ENCODE data around the gene SNX5.

The SNX5 gene

GRCh38 chr20:17959257-17959627, 9.4 kb downstream of the SNX5 start:
- DNase-seq: no peak

GRCh38 chr20:17958373-17959256, 10.0 kb downstream of the SNX5 start:
- DNase-seq: no peak

- DNase-seq: no peak
Observed at GRCh38 chr20:17957505-17958363, 10.9 kb downstream of the SNX5 start.

GRCh38 chr20:17956099-17956685, 12.4 kb downstream of the SNX5 start:
- no peak for DNase-seq

- no peak for DNase-seq
Observed at GRCh38 chr20:17955302-17955701, 13.3 kb downstream of the SNX5 start.

DNA sequence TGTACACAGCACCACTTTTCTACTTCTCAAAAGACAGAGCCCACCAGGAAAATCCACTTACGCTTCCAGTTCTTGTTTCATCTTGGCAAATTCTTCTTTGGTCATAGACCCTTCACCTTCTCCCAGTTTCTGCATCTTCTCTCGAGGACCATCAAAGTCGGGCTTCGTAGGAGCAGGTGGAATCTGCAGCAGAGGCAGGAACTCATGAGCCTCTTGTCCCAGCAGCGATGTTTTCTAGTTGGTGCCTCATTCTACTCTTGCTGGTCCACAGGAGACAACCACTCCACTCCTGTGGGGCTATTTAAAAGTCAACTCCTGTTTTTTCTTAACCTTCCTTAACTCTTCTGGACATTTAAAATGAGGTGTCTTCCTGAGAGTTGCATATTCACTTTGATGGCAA, 14.7 kb downstream of the SNX5 start:
- DNase-seq: no peak

DNA sequence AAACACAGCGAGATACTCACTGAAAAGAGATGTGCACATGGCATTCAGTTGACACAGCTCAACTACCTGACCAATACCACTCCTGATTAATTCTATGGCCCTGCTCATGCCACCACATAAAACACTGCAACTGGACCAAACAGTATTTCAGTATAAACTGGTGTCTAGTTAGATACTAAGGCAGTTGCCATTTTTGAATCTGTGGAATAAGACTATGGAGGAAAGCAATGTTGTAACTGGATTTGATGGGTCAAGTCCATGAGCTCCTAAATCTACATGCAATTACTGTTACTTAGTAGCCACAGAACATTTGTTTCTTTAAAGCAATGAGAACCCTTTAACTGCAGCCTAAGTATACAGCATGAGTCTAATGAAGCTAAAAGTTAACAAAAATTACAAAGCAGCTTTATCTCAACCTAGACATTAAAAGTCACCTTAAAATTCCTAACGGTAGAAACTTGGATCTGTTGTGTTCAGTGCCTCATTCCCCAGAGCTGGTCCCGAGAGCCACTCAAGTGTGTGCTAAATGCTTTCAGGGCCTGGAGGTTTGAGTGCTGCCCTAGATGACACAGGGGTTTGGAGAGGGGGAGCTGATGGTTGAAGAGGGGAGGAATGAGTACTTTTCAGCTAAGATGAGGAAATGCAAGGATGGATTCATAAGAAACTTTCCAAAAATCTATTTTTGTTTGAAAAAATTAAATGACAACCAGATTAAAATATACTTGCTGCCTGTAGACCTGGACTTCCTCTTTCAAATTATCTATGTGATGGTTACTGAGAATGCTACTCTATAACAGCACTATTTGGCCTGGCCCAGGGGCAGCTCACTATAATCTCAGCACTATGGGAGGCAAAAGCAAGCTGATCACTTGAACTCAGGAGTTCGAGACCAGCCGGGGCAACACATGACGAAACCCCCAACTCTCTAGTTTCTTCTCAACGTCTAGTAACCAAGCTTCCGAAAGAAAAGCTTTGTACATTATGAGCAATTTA, 15.6 kb downstream of the SNX5 start:
- no peak for DNase-seq

GRCh38 chr20:17951323-17951722, 17.3 kb downstream of the SNX5 start:
- no peak for DNase-seq

GRCh38 chr20:17950670-17951069, 17.9 kb downstream of the SNX5 start:
- DNase-seq: no peak

DNA sequence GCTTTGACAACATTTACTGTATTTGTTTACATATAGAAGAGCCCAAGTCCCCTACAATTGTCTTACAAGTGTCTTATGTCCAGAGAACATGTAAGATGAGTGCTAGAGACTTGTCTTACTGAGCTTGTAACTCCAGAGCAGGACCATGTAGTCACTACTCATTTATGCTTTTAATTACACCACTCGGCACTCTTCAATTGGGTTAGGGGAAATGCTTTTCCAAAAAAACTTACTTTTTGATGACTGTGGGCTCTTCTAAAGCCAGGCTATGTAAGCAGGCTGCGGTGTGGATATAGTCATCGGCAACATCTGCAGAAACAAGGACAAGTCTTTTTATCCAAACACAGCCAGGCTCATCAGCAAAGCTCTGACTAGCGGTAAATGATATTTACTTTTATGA, 18.7 kb downstream of the SNX5 start:
- no peak for DNase-seq

GRCh38 chr20:17948442-17948841, 20.2 kb downstream of the SNX5 start:
- DNase-seq: no peak

DNA sequence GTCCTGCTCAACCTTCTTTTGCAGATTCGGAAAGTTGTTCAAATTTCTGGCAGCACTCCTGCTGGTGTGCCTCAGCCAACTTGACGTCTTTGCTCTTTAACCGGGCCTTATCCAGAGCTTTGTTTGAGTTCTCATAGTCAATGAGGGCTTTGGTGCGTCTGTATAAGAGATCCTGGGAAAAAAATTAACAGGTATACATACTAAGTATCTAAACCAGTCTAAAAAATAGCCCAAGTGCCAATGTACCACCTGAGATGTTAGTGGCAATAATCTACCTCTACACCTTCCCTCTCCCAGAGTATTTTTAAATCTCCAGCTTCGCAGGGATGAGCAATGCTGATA, 21.1 kb downstream of the SNX5 start:
- DNase-seq: no peak

- DNase-seq: no peak
Observed at GRCh38 chr20:17946572-17947473, 21.8 kb downstream of the SNX5 start.

DNA sequence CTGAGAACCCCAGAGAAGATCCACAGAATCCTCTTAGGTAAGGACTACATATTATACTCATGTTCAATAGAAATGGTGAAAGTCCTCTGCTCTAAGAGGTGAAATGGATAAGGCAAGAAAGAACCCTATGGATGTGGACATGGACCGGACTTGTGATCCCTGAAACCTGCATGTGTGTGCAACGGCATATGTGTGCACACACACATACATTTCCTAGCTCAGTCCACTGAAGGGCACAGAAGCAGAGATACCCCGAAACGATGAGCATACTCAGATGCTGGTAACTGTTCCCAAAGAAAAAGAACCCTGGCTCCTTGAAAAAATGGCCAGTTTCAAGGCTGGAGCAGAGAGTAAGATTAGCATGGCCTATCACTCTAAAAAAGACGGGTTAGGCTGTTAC, 22.6 kb downstream of the SNX5 start:
- DNase-seq: no peak

DNA sequence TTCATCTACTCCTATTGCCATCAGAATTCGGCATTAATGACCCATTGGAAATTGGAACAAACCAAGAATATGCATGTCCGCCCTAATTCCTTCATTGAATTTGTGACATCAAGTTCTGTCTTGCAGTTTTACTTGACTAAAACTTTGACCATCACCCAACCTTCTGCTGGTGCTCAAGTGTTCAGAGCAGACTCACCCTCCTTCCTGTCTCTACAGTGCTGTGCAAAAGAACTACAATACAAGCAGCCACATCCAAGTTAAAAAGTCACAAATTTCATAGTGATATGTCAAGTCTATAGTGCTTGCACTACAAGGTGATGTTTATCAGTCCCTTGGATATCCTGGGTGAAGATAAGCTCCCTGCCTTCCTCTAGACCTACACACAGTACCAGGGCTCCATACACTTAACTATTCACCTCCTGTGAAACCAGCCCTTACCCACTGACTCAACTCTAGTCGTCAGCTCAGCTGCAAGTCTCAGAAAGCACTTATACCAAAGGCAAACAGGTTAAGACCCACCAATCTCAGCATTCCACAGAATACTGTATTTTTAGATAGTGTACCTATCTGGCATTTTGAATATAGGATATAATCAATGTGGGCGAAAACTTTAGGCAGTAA, 23.6 kb downstream of the SNX5 start:
- no peak for DNase-seq

DNA sequence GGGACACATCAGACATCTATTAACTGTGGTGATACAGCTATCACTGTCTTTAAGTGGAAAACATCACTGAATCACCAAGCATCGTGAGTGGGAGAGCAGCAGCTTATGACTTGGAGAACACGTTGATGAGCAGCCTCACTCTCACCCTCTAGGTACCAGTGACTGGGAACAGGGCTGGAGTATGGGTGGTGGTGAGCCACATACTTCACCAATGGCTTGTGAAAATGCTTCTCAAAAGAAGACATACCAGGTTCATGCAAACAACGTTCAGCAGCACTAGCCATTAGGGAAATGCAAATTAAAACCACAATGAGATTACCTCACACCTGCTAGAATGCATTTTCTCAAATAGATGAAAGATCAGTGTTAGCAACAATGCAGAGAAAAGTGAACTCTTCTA, 25.3 kb downstream of the SNX5 start:
- DNase-seq: no peak

- DNase-seq: no peak
Observed at GRCh38 chr20:17941826-17942196, 26.8 kb downstream of the SNX5 start.

DNA sequence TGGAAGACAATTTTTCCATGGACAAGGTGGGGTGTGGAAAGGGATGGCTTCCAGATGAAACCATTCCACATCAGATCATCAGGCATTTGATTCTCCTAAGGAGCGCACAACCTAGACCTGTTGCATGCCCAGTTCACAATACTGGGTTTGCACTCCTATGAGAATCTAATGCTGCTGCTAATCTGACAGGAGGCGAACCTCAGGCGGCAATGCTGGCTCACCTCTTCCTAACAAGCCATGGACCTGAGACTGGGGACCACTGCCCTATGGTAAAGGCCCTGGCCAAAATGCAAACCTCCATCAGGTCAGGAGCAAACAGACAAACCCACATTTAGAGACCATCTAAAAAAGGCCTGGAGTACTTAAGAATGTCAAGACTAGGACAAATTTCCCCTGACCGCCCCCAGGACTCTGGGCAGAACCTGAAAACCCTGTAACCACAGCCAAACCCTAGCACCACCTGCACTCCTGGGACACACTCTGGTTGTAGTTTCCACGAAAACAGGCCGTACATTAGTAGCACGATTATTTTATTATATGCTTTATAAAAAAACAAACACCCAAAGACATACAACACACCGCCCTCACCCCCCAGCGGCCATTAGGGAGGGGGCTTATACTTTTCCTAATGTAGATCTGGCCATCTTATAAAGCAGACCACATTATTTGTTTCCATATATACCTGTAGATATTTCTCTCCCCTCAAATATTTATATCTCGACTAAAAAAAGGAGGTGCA, 27.3 kb downstream of the SNX5 start:
- DNase-seq: no peak

DNA sequence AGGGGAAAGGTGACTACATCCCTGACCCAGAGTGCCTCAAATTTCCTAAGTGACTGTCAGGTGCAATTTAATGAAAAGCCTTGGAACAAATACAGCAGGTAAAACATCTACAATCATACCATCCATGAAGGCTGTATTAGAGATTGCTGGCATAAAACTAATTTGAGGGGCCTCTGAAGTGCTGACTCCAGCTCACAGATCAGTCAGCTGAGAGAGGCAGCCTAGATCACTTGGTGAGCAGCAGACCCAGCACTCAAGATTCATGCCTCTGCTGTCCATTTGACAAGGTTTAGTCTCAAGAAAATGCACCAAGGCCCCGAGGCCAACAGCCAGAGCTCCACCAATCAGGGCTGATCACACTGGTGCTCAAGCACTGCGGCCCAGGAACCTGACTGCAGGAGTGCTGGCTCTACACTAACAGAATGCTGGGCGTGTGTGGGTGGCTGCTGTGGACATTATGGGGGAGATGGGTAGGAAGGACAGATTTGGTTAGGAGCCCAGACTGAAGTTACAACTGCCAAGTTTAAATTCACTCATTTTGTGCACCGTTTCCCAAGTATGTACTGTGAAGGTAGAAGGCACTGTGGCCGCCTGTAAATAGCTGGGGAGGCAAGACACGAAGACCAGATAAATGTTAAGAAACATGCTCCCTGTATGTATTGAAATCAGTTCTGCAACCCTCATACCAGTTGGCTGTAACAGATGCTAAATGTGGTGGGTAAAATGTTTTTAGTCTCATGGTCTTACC, 28.2 kb downstream of the SNX5 start:
- DNase-seq: no peak
